GM19351 (cell line): ENCODE measurements around the gene PNMA8C.
"Not testable (repeated sequence)": the region's sequence is repeated elsewhere in the genome, so short reads cannot be mapped to it uniquely, and the experiment has no call there.

Source experiments
- ATAC-seq: cut with Tn5 transposase; IDR thresholded peaks from one replicate; pipeline ENCODE4 v1.9.1; 2021; ENCODE audit warnings: mild to moderate bottlenecking, moderate library complexity; ENCODE audit not compliant: unreplicated experiment

The PNMA8C gene

DNA sequence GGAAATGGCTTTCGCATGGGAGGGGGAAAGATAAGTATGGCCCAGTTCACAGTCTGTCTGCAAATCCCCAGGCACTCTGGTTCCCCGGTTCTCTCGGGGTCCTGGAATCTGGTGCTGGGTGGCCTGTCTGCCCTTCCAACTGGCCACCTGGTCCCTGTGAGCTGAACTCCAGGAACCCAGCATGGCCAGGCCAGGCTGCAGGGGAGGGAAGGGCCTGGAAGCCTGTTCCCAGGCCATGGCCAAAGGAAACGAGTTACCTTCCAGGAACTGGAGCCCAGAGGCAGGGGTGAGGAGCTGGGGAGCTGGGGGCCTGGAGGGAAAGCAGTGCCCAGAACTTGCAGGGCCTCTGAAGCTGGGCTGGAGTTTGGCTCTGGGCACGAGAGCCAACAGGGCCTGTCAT lies 19.1 kb upstream of the PNMA8C start:
- no peak for ATAC-seq

DNA sequence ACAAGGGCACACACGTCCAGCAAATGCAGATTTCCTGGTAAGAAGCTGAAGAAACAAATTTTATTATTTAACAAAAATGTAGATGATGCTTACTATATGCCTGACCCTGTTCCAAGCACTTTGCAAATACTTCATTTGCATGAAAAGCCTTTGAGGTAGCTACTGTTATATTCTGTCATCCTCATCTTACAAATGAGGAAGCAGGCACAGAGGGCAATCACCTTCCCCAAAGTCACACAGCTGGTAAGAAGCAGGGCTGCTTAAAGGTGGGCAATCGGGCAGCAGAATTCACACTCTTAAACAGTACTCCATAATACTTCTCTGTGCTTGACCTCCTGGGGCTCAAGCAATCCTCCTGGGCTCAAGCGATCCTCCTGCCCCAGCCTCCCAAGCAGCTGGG lies 18.3 kb upstream of the PNMA8C start:
- no peak for ATAC-seq

GRCh38 chr19:46446021-46446420 lies 17.3 kb upstream of the PNMA8C start:
- no peak for ATAC-seq

DNA sequence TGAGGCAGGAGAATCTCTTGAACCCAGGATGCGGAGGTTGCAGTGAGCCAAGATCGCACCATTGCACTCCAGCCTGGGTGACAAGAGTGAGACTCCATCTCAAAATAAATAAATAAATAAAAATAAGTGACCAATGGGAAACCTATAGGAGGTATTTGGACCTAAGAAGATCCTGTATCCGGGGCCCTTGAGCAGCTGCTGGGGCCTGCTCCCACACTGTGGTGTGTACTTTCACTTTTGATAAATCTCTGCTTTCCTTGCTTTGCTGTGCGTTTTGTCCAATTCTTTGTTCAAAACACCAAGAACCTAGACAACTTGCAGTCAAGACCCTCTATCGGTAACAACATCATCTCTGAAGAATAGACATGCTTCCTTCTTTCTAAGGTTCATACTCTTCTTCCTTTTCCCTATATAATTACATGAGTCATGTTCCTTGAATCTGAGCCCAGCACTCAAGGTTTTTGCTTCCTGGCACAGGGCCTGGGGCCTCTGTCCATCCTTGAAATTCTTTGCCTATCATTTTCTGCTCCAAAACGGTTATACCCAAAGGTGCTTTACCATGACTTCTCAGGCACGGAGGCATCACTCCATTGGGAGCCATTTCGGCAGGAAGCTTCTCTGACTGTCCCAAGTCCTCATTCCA lies 14.2 kb upstream of the PNMA8C start:
- ATAC-seq = no peak

GRCh38 chr19:46441866-46442265 lies 13.1 kb upstream of the PNMA8C start:
- ATAC-seq = no peak

- ATAC-seq = not testable (repeated sequence)
These were observed 7.0 kb upstream of the PNMA8C start for GRCh38 chr19:46435689-46436088.

DNA sequence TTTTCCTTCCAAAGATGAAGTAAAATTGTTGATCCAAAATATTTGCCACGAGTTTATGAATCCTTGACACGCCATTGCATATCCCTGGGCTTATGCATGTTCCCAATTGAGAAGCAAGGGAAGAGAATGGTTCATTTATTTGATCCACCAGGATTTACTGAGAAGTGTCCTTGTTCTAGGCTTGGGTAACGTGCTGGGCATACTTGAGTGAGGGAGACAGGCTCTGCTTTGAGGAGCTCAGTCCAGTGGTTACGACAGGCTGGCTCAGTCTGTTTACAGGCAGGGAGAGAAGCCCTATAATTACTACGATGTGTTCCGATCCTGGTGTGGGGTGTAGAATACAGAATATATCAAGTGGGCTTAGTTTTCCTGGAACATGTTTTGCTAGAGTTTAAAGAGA lies 6.3 kb upstream of the PNMA8C start:
- no peak for ATAC-seq

GRCh38 chr19:46433470-46433869 lies 4.7 kb upstream of the PNMA8C start:
- not testable (repeated sequence) for ATAC-seq

- no peak for ATAC-seq
These were observed 3.1 kb upstream of the PNMA8C start for GRCh38 chr19:46431824-46432223.

- no peak for ATAC-seq
These were observed 1.3 kb upstream of the PNMA8C start for GRCh38 chr19:46429999-46430398.

DNA sequence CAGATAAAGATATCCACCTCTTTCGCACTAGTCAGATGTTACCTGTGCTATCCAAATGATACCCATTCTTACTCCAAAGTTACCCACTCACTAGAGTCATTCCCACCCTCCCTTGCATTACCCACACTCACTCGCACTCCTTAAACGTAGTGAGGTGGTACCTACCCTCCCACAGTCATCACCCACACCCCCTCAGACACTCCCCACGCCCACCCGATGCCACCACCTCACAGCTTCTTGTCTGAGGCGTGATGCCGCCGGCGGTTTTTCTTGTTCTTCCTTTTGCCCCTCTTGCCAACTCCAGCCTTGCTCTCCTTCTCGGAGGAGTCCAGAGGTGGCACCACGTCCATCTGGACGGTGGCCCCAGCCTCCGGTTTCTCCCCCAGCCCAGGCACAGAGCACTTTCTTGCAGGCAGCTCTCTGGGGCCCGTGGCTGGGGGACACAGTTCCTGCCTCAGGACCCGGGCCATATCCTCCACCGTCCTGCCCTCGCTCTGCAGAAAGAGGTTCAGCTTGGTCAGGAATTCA lies 1.2 kb downstream of the PNMA8C start:
- no peak for ATAC-seq

DNA sequence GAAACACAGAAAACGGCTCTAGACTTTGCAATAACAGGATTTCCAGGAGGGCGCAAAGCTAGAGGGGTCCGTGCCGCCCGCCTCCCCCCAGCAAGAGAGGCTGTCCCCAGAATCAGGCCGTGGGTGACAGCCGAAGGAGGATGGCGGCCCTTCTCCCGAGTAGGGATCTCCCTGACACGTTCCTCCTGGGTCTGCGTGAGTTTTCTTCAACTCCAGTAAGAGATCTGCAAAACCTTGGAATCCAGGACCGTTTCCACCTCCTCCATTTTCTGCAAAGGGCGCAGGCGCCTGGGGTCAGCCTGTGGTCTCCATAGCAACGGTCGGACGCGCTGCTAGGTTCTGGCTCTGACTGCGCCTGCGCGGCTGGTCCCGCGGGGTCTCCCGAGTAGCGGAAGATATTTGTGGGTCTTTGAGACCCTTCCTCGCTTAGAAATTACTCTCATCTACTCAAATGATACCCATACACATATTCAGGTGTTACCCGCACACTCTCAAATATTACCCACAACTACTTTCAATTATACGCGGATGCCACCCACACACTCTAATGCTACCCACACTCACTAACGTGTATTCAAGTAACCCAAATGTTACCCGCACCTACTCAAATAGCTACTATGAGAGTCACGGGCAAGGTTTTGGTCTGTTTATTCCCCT lies 2.1 kb downstream of the PNMA8C start:
- ATAC-seq = no peak

GRCh38 chr19:46426035-46426505 lies 2.7 kb downstream of the PNMA8C start:
- ATAC-seq = no peak

- ATAC-seq = no peak
These were observed 5.5 kb downstream of the PNMA8C start for GRCh38 chr19:46423188-46423587.

- no peak for ATAC-seq
These were observed 6.4 kb downstream of the PNMA8C start for GRCh38 chr19:46422344-46422743.

- no peak for ATAC-seq
These were observed 8.7 kb downstream of the PNMA8C start for GRCh38 chr19:46420056-46420455.

GRCh38 chr19:46415804-46416709 lies 12.7 kb downstream of the PNMA8C start:
- not testable (repeated sequence) for ATAC-seq

DNA sequence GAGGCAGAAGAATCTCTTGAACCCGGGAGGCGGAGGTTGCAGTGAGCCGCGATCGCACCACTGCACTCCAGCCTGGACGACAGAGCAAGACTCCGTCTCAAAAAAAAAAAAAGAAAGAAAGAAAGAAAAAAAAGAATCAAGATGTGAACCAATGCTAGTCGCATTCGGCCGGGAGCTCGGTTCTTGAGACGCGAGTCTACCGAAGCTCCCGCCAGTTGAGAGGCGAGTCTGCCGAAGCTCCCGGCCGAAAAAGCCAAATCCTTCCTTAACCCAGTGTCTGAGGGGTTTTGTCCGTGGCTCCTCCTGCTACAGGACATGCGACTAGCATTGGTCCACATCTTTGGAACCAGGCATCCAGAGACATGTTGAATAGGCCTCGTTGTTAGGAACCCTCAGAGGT lies 13.8 kb downstream of the PNMA8C start:
- ATAC-seq = not testable (repeated sequence)

- ATAC-seq = no peak
These were observed 15.3 kb downstream of the PNMA8C start, which contains the start of gene CCDC8 for GRCh38 chr19:46413262-46414031. TSS of gene CCDC8 (minus strand) at chr19:46413564. CDS start at chr19:46412810, 754 bp downstream.

DNA sequence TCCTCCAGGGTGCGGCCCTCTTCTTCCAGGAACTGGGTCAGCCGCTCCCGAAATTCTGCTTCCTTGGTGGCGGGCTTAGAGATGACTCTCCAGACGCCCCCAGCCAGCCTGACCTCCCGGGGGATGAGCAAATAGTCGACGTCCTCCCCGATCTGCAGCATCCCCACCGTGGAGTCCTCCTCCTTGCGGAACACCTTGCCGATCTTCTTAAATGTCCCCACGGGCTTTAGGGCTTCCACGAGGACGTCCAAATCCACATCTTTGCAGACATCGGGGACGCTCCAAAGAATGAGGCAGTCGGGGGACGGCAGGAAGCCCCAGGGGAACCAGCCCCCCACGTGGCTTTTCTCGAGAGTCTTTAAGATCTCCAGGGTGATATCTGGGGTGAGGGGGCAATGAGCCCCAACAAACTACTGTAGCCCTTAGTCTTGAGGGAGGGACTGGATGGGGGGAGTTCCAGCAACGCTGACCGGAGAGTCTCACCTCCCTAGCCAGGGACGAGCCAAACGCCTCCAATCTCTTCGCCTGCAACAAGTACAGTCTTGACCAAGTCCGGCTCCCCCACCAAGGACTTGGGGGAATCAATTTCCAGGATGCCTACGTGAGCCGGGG lies 16.0 kb downstream of the PNMA8C start:
- ATAC-seq = no peak
